HG02610 (cell line): Measurements from ENCODE around the gene TMEM132E.
"Not testable (repeated sequence)": the region's sequence is repeated elsewhere in the genome, so short reads cannot be mapped to it uniquely, and the experiment has no call there.

Source experiments
- ATAC-seq: cut with Tn5 transposase; IDR thresholded peaks from one replicate; pipeline ENCODE4 v1.9.1; 2021; ENCODE audit warnings: mild to moderate bottlenecking, moderate library complexity; ENCODE audit not compliant: unreplicated experiment

Gene TMEM132E

GRCh38 chr17:34579017-34579946 is at the start of gene TMEM132E:
Gene TMEM132E (plus strand): TSS chr17:34579582. CDS start chr17:34581077, 1,495 bp downstream.
- no peak for ATAC-seq

- ATAC-seq = no peak
These were observed 48.5 kb upstream of the TMEM132E start for GRCh38 chr17:34530918-34531317.

- ATAC-seq = no peak
These were observed 46.9 kb upstream of the TMEM132E start for GRCh38 chr17:34532281-34533065.

GRCh38 chr17:34533806-34534527 is 45.4 kb upstream of the TMEM132E start:
- ATAC-seq = no peak

GRCh38 chr17:34537445-34537844 is 41.9 kb upstream of the TMEM132E start:
- ATAC-seq = no peak

GRCh38 chr17:34538582-34538981 is 40.8 kb upstream of the TMEM132E start:
- not testable (repeated sequence) for ATAC-seq

GRCh38 chr17:34539881-34540280 is 39.5 kb upstream of the TMEM132E start:
- ATAC-seq = no peak

GRCh38 chr17:34542700-34543336 is 36.6 kb upstream of the TMEM132E start:
- no peak for ATAC-seq

- ATAC-seq = no peak
These were observed 31.8 kb upstream of the TMEM132E start for GRCh38 chr17:34547453-34548063.

GRCh38 chr17:34549966-34550365 is 29.4 kb upstream of the TMEM132E start:
- ATAC-seq = no peak

GRCh38 chr17:34553907-34554306 is 25.5 kb upstream of the TMEM132E start:
- ATAC-seq = no peak

- ATAC-seq = no peak
These were observed 23.0 kb upstream of the TMEM132E start for GRCh38 chr17:34556384-34556783.

GRCh38 chr17:34556931-34557330 is 22.5 kb upstream of the TMEM132E start:
- no peak for ATAC-seq

- no peak for ATAC-seq
These were observed 18.1 kb upstream of the TMEM132E start for GRCh38 chr17:34561328-34561727.

GRCh38 chr17:34562387-34562786 is 17.0 kb upstream of the TMEM132E start:
- ATAC-seq = no peak

GRCh38 chr17:34565713-34566112 is 13.7 kb upstream of the TMEM132E start:
- no peak for ATAC-seq

- no peak for ATAC-seq
These were observed 13.2 kb upstream of the TMEM132E start for GRCh38 chr17:34566201-34566600.

GRCh38 chr17:34566873-34567272 is 12.5 kb upstream of the TMEM132E start:
- ATAC-seq = no peak

- ATAC-seq = no peak
These were observed 11.5 kb upstream of the TMEM132E start for GRCh38 chr17:34567691-34568465.
